ENCODE measurements around the gene DOK4.
"Not testable (repeated sequence)": the region's sequence is repeated elsewhere in the genome, so short reads cannot be mapped to it uniquely, and the experiment has no call there.

Gene DOK4

GRCh38 chr16:57447186-57447962 lies 38.9 kb downstream of the DOK4 start, which contains the start of the genes CIAPIN1 and COQ9:
Gene CIAPIN1, minus strand, starts transcription at chr16:57447385. Its CDS starts 6,457 bp downstream, at chr16:57440928.
Gene COQ9, plus strand, starts transcription at chr16:57447479. Its CDS starts 27 bp downstream, at chr16:57447506.
- peak; percentile 78 for DNase-seq (ENCODE audit: low read depth, low spot score)

DNA sequence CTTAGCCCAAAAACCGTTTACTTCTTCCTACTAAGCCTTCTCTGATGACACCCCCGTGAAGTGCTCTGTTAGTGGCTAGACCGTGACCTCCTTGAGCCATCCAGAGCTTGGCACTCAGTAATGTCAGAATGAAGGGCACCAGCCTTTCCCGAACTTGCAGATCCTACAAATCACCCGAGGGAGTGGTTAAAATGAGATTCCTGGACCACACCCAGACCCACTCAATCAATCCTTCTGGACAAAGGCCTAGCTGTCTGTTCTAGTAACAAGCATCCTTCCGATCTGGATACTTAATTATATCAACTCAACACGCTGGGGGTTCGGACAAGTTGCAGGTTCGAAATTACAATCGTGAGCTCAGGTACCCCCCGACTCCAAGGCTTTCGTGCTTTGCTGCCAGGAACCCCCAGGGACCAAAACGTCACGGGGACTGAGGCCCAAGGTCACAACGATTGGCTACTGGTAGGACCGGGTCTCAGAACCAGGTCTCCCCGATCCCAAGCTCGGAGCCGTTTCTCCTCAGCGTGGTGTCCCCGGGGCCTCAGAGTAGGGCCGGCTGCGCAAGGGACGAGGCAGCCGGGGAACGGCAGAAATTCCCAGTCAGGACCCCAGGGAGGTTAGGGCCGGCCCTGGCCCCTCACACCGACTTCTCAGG lies 39.6 kb downstream of the DOK4 start:
- no peak for DNase-seq (ENCODE audit: low read depth, low spot score)

- DNase-seq (ENCODE audit: low read depth, low spot score), result no peak
These were observed 40.8 kb downstream of the DOK4 start for GRCh38 chr16:57445510-57445909.

GRCh38 chr16:57444711-57445110 lies 41.6 kb downstream of the DOK4 start:
- DNase-seq (ENCODE audit: low read depth, low spot score), result no peak

- not testable (repeated sequence) for DNase-seq (ENCODE audit: low read depth, low spot score)
These were observed 45.7 kb downstream of the DOK4 start for GRCh38 chr16:57440551-57440950.

- DNase-seq (ENCODE audit: low read depth, low spot score), result not testable (repeated sequence)
These were observed 46.3 kb downstream of the DOK4 start for GRCh38 chr16:57439947-57440346.

GRCh38 chr16:57435838-57436237 lies 50.5 kb downstream of the DOK4 start:
- no peak for DNase-seq (ENCODE audit: low read depth, low spot score)

GRCh38 chr16:57434003-57434402 lies 52.3 kb downstream of the DOK4 start:
- DNase-seq (ENCODE audit: low read depth, low spot score), result no peak

DNA sequence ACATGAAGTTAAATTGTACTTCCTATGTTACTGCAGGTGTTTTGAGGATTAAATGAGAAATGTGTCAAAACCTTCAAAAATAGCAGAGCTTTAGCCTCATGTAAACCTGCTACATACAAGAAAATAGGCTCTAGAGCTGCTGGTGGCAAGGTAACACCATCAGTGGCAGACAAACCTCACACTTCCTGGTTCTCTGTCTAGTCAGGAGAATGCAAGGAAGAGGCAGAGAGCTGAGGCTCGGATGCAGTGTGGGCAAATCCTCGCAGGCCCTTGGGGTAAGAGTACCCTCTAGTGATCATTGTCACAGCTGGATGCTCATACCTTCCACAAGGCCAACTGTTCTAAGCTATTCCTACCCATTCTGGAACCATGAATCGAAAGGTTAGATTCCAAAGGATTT lies 53.3 kb downstream of the DOK4 start:
- no peak for DNase-seq (ENCODE audit: low read depth, low spot score)

GRCh38 chr16:57432505-57432904 lies 53.8 kb downstream of the DOK4 start:
- DNase-seq (ENCODE audit: low read depth, low spot score), result no peak

DNA sequence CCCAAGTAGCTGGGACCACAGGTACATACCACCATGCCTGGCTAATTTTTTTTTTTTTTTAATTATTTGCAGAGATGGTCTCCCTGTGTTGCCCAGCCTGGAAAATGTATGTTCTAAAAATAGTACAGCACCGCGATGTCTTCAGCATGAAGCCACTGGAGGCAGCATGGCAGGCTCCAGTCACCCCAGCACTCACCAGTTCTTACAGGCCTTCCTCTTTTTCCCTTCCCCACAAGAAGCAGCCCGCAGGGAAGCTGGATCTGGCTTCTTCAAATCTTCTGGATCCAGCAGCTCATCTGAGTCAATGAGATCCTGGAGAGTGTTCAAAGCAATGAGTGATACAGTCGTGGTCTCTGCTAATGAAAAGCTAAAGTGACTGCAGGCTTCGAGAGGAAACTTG lies 55.3 kb downstream of the DOK4 start:
- DNase-seq (ENCODE audit: low read depth, low spot score), result no peak

DNA sequence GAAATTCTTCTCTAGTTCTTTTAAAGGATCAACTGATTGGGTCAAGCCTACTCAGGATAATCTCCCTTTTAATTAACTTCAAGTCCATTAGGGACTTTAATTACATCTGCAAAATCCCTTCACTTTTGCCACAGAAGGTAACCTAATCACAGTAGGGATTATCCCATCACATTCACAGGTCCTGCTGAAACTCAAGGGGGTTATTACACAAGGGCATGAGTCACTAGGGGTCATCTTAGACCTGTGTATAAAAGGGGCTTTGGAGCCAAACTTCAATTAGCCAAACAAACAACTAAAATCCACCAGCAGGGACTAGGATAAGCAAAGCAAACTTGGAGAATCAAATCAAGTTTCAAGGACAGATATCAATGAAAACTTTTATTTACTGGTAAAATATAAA lies 58.5 kb downstream of the DOK4 start:
- DNase-seq (ENCODE audit: low read depth, low spot score), result no peak

DNA sequence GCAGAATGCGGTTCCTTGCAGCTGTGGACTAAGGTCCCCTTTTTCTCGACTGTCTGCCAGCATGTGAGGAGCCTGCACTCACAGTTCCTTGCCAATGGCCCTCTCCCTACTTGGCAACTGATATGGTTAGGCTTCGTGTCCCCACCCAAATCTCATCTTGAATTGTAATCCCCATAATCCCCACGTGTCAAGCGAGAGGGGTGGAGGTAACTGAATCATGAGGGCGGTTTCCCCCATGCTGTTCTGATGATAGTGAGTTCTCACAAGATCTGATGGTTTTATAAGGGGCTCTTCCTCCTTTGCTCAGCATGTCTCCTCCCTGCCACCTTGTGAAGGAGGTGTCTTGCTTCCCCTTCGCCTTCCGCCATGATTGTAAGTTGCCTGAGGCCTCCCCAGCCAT lies 59.0 kb downstream of the DOK4 start:
- no peak for DNase-seq (ENCODE audit: low read depth, low spot score)

GRCh38 chr16:57426356-57426755 lies 59.9 kb downstream of the DOK4 start:
- no peak for DNase-seq (ENCODE audit: low read depth, low spot score)

DNA sequence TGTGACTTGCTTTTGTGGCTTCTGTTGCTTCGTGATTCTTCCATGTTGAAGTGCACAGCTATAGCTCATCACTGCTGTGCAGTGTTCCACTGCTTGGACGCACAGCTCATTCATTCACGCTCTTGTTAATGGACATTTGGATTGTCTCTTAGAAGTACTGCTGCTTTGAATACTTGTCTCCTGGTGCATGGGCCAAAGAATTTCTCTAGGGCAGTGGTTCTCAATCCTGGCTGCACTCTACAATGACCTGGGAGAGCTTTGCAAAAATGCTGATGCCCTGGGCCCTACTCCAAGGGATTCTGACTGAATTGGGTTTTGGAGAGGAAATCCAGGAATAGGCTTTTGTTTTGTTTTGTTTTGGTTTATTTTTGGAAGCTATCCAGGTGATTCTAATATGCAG lies 61.7 kb downstream of the DOK4 start:
- no peak for DNase-seq (ENCODE audit: low read depth, low spot score)

- no peak for DNase-seq (ENCODE audit: low read depth, low spot score)
These were observed 63.1 kb downstream of the DOK4 start for GRCh38 chr16:57423152-57423551.

GRCh38 chr16:57422026-57422944 lies 64.0 kb downstream of the DOK4 start:
- peak; percentile 13 for DNase-seq (ENCODE audit: low read depth, low spot score)

All from brain pericyte (primary cell).